K562 (cell line): ENCODE measurements around the gene BAG2. TPM values are rescaled to one million over a fixed set of nuclear protein-coding genes. Genes with fewer than 3 reads are reported as not detected.

Experiments used
- ATF1 ChIP-seq, 2 experiments: fragments of 450-650 bp in 1 of 2; IDR thresholded peaks; 2 replicates each; pipeline ENCODE4 v1.6.1; 2016; ENCODE audit warnings: missing compliant biosample characterization in 1 of 2, missing genetic modification characterization in 1 of 2
- CHD4 ChIP-seq: fragments of 200-600 bp; sonication (generic); IDR thresholded peaks from 3 replicates; pipeline ENCODE4 v1.6.1; 2012; ENCODE audit warnings: low read depth, mild to moderate bottlenecking, mixed read lengths, low read length, inconsistent platforms; ENCODE audit not compliant: insufficient read depth, insufficient replicate concordance, poor library complexity, severe bottlenecking
- CTBP1 ChIP-seq: fragments of 450-650 bp; IDR thresholded peaks from 2 replicates; pipeline ENCODE4 v1.6.1; 2016; ENCODE audit warnings: borderline replicate concordance
- HDAC1 ChIP-seq, 2 experiments: fragments of 450-650 bp; IDR thresholded peaks; 2 replicates each; pipeline ENCODE4 v1.6.1; 2016 to 2017; ENCODE audit warnings: inconsistent platforms in 1 of 2, mild to moderate bottlenecking in 1 of 2, moderate library complexity in 1 of 2
- NELFE ChIP-seq: IDR thresholded peaks from 2 replicates; pipeline ENCODE4 v1.6.1; 2011; ENCODE audit warnings: mild to moderate bottlenecking; ENCODE audit not compliant: insufficient read depth, insufficient read length
- PHF8 ChIP-seq: fragments of 200-600 bp; sonication (generic); IDR thresholded peaks from 2 replicates; pipeline ENCODE4 v1.6.1; 2012; ENCODE audit warnings: mixed run types, mild to moderate bottlenecking, inconsistent platforms, low read length, moderate library complexity, borderline replicate concordance
- SP2 ChIP-seq: IDR thresholded peaks from 2 replicates; pipeline ENCODE4 v1.6.1; 2011; ENCODE audit warnings: mild to moderate bottlenecking, low read depth, low read length, moderate library complexity; ENCODE audit not compliant: poor library complexity, severe bottlenecking; ENCODE audit errors: extremely low read depth
- ZC3H11A ChIP-seq: IDR thresholded peaks from 2 replicates; pipeline ENCODE4 v1.6.1; 2012; ENCODE audit warnings: low read depth, low read length, improper control_type of control experiment
- ZNF699 ChIP-seq: fragments of 250-450 bp; sonication (Bioruptor Pico); IDR thresholded peaks from 2 replicates; pipeline ENCODE4 v1.8.0; 2021; ENCODE audit warnings: mild to moderate bottlenecking, moderate library complexity; ENCODE audit not compliant: insufficient replicate concordance
- polyA plus RNA-seq, 8 experiments: library from polyadenylated mRNA; depleted of rRNA in 4 of 8; stranded (reverse) in 5 of 8; unstranded in 3 of 8; fragments of >200 nt; fragmentation: Nextera tagmentation in 2 of 8; fragmentation: Illumina TruSeq in 1 of 8; extraction: Ambion mirVana in 2 of 8; extraction: Trizol in 1 of 8; gene quantifications; 2 replicates each; pipeline versions ENCODE4 v1.2.1 to v1.2.3, GENCODE V29; 2011 to 2014; ENCODE audit warnings: inconsistent platforms in 1 of 8, missing spikeins in 1 of 8
- total RNA-seq, 7 experiments: library from RNA; depleted of rRNA in 6 of 7; stranded (reverse); fragments of >200 nt in 6 of 7; fragmentation: Illumina TruSeq in 2 of 7; extraction: Trizol in 2 of 7; gene quantifications; 2 replicates each; pipeline versions ENCODE4 v1.2.1 to v1.2.3, GENCODE V29; 2011 to 2021; ENCODE audit warnings: low replicate concordance in 1 of 7
- TF ChIP-seq, protein P1 (sequence below): fragments of 200-800 bp; sonication (Bioruptor generic); IDR thresholded peaks from 2 replicates; pipeline ENCODE4 v1.6.1; 2016; ENCODE audit warnings: missing genetic modification characterization, missing compliant biosample characterization
- TF ChIP-seq, protein P2 (sequence below): fragments of 450-650 bp; IDR thresholded peaks from 2 replicates; pipeline ENCODE4 v1.6.1; 2016; ENCODE audit warnings: missing biosample characterization, missing genetic modification characterization
- TF ChIP-seq, protein P3 (sequence below), 2 experiments: fragments of 450-650 bp; IDR thresholded peaks; 2 replicates each; pipeline ENCODE4 v1.6.1; 2018; ENCODE audit warnings: mild to moderate bottlenecking in 2 of 2, low read depth in 1 of 2; ENCODE audit not compliant: partially characterized antibody in 2 of 2
- TF ChIP-seq, protein P4 (sequence below): fragments of 250-450 bp; sonication (Bioruptor Pico); IDR thresholded peaks from 2 replicates; pipeline ENCODE4 v1.4.0; 2020; ENCODE audit warnings: mild to moderate bottlenecking, moderate library complexity, borderline replicate concordance

The BAG2 gene
- total and polyA plus RNA-seq, 9 of the 15 experiments (the other 6 are each of a cell fraction or from before 2014, with no cell fraction given), result 12.8 to 20.7 (median 17.6) TPM

DNA sequence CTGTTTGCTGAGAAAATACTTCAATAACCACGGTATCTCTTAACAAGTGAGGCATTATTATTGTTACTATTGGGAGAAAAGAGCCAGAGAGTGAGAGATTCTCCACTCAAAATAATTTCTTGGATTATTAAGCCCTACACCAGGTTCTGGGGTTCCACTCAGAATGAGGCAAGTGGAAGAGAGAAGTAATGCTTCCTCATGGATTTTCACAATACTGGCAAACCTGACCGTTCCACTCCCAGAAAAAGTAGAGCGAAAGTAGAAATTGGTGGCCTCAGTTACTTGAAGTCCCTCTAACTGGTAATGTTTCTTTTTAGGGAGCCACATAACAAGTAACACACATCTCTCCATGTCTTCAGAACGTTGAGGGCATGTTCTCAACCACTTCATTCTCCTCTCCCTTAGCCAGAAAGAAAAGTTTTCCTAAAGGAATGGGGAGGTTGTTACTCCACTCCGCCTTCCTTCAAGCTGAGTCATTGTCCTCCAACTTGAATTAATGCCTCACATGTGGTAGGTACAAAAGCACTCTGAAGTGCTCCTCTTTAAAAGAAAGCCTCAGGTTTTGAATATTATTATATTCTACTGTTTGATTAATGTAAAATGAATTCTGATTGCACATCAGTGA is 1.9 kb downstream of the BAG2 start (continued):
- TF ChIP-seq, protein P1, sequence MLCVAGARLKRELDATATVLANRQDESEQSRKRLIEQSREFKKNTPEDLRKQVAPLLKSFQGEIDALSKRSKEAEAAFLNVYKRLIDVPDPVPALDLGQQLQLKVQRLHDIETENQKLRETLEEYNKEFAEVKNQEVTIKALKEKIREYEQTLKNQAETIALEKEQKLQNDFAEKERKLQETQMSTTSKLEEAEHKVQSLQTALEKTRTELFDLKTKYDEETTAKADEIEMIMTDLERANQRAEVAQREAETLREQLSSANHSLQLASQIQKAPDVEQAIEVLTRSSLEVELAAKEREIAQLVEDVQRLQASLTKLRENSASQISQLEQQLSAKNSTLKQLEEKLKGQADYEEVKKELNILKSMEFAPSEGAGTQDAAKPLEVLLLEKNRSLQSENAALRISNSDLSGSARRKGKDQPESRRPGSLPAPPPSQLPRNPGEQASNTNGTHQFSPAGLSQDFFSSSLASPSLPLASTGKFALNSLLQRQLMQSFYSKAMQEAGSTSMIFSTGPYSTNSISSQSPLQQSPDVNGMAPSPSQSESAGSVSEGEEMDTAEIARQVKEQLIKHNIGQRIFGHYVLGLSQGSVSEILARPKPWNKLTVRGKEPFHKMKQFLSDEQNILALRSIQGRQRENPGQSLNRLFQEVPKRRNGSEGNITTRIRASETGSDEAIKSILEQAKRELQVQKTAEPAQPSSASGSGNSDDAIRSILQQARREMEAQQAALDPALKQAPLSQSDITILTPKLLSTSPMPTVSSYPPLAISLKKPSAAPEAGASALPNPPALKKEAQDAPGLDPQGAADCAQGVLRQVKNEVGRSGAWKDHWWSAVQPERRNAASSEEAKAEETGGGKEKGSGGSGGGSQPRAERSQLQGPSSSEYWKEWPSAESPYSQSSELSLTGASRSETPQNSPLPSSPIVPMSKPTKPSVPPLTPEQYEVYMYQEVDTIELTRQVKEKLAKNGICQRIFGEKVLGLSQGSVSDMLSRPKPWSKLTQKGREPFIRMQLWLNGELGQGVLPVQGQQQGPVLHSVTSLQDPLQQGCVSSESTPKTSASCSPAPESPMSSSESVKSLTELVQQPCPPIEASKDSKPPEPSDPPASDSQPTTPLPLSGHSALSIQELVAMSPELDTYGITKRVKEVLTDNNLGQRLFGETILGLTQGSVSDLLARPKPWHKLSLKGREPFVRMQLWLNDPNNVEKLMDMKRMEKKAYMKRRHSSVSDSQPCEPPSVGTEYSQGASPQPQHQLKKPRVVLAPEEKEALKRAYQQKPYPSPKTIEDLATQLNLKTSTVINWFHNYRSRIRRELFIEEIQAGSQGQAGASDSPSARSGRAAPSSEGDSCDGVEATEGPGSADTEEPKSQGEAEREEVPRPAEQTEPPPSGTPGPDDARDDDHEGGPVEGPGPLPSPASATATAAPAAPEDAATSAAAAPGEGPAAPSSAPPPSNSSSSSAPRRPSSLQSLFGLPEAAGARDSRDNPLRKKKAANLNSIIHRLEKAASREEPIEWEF (CRISPR knock-in tag), result no peak
- TF ChIP-seq CTBP1 (no peak), PHF8 (0 out of 2 replicates have a peak, but pooled peaks have one; percentile 17), ZNF699 (CRISPR knock-in tag) (no peak), SP2 (no peak), NELFE (no peak), ZC3H11A (no peak), CHD4 (no peak), HDAC1 (IDR thresholded peaks at IDR 0.05) (peak in 1 of 2 experiments; percentile 61; a peak in 2 of 4 replicates), ATF1 (CRISPR knock-in tag; IDR thresholded peaks at IDR 0.05) (no peak), ATF1 (tag; IDR thresholded peaks at IDR 0.05) (no peak)
- TF ChIP-seq, protein P2, sequence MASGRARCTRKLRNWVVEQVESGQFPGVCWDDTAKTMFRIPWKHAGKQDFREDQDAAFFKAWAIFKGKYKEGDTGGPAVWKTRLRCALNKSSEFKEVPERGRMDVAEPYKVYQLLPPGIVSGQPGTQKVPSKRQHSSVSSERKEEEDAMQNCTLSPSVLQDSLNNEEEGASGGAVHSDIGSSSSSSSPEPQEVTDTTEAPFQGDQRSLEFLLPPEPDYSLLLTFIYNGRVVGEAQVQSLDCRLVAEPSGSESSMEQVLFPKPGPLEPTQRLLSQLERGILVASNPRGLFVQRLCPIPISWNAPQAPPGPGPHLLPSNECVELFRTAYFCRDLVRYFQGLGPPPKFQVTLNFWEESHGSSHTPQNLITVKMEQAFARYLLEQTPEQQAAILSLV, result no peak
- TF ChIP-seq, protein P3, sequence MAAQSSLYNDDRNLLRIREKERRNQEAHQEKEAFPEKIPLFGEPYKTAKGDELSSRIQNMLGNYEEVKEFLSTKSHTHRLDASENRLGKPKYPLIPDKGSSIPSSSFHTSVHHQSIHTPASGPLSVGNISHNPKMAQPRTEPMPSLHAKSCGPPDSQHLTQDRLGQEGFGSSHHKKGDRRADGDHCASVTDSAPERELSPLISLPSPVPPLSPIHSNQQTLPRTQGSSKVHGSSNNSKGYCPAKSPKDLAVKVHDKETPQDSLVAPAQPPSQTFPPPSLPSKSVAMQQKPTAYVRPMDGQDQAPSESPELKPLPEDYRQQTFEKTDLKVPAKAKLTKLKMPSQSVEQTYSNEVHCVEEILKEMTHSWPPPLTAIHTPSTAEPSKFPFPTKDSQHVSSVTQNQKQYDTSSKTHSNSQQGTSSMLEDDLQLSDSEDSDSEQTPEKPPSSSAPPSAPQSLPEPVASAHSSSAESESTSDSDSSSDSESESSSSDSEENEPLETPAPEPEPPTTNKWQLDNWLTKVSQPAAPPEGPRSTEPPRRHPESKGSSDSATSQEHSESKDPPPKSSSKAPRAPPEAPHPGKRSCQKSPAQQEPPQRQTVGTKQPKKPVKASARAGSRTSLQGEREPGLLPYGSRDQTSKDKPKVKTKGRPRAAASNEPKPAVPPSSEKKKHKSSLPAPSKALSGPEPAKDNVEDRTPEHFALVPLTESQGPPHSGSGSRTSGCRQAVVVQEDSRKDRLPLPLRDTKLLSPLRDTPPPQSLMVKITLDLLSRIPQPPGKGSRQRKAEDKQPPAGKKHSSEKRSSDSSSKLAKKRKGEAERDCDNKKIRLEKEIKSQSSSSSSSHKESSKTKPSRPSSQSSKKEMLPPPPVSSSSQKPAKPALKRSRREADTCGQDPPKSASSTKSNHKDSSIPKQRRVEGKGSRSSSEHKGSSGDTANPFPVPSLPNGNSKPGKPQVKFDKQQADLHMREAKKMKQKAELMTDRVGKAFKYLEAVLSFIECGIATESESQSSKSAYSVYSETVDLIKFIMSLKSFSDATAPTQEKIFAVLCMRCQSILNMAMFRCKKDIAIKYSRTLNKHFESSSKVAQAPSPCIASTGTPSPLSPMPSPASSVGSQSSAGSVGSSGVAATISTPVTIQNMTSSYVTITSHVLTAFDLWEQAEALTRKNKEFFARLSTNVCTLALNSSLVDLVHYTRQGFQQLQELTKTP (IDR thresholded peaks at IDR 0.05; ENCODE audit: low read depth in 1 of 2, partially characterized antibody in 2 of 2), result no peak
- TF ChIP-seq, protein P4, sequence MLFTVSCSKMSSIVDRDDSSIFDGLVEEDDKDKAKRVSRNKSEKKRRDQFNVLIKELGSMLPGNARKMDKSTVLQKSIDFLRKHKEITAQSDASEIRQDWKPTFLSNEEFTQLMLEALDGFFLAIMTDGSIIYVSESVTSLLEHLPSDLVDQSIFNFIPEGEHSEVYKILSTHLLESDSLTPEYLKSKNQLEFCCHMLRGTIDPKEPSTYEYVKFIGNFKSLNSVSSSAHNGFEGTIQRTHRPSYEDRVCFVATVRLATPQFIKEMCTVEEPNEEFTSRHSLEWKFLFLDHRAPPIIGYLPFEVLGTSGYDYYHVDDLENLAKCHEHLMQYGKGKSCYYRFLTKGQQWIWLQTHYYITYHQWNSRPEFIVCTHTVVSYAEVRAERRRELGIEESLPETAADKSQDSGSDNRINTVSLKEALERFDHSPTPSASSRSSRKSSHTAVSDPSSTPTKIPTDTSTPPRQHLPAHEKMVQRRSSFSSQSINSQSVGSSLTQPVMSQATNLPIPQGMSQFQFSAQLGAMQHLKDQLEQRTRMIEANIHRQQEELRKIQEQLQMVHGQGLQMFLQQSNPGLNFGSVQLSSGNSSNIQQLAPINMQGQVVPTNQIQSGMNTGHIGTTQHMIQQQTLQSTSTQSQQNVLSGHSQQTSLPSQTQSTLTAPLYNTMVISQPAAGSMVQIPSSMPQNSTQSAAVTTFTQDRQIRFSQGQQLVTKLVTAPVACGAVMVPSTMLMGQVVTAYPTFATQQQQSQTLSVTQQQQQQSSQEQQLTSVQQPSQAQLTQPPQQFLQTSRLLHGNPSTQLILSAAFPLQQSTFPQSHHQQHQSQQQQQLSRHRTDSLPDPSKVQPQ, result no peak
